ENCODE data around the gene NEGR1. TPM values are rescaled to one million over a fixed set of nuclear protein-coding genes. Genes with fewer than 3 reads are reported as not detected.

NEGR1 gene
- total and polyA plus RNA-seq, 8 donors, result 1.2 to 35.4 (median 7.7) TPM

DNA sequence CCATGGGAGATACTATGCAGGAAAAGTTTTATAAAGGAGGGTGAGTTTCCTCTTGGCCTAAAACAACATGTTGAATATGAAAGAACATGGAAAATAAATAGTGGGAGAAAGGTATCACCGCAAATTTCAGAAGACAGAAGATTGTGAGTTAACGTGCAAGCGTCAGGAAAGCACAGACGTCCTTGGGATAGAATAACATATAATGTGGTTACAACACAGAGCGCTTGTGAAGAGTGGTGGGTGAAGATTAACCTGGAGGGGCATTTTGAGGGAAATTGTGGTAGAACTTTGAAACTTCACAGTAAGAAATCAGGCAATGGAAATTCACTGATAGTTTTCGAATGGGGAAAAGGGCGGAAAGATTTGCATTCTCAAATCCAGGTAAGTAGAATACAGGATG, 47.3 kb downstream of the NEGR1 start:
- intact Hi-C loops (cut with DNase I; ENCODE audit: low total_unique reads), result no loop called here
- no peak for DNase-seq
- H3K36me3 ChIP-seq, result no peaks in the 10 kb centered on the region
- no peaks in the 10 kb centered on the region for H3K9me3 ChIP-seq
- H3K4me3 ChIP-seq, result no peak overlapping the region
- peaks cover 0 to 7% (median 0%) of the 10 kb centered on the region in 4 donors for H3K4me1 ChIP-seq
- H3K27me3 ChIP-seq, result no peaks in the 10 kb centered on the region
- WGBS, 5 donors, result 80 to 92% (median 85%) methylated on average over 7 of the region's 7 CpGs
- no peak for TF ChIP-seq POLR2A (IDR thresholded peaks at IDR 0.05)
- no peak for TF ChIP-seq POLR2AphosphoS5 (IDR thresholded peaks at IDR 0.05)
- TF ChIP-seq, protein P1, sequence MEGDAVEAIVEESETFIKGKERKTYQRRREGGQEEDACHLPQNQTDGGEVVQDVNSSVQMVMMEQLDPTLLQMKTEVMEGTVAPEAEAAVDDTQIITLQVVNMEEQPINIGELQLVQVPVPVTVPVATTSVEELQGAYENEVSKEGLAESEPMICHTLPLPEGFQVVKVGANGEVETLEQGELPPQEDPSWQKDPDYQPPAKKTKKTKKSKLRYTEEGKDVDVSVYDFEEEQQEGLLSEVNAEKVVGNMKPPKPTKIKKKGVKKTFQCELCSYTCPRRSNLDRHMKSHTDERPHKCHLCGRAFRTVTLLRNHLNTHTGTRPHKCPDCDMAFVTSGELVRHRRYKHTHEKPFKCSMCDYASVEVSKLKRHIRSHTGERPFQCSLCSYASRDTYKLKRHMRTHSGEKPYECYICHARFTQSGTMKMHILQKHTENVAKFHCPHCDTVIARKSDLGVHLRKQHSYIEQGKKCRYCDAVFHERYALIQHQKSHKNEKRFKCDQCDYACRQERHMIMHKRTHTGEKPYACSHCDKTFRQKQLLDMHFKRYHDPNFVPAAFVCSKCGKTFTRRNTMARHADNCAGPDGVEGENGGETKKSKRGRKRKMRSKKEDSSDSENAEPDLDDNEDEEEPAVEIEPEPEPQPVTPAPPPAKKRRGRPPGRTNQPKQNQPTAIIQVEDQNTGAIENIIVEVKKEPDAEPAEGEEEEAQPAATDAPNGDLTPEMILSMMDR (IDR thresholded peaks at IDR 0.05), result no peak
- no peak for TF ChIP-seq EP300 (IDR thresholded peaks at IDR 0.05)
- H3K27ac ChIP-seq, result no peak overlapping the region

DNA sequence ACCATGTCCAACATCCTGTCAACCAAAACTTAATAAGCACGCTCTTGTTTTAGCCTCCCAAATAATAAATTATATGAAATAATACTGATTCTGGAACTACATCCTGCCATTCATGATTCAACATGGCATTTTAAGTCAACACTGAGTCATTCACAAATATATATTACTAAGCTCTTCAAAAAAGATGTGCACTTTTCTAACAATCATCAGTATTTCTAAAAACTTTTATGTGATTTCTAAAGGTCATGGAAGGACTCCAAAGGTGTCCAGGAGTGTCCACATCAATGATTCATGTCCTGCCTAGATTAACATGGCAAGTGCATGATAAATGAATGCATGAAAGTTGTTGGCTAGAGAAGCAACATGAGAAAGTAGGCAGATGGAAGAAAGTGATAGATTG, 51.6 kb downstream of the NEGR1 start:
- Histone ChIP-seq H3K4me1 (peaks cover 0 to 11% (median 0%) of the 10 kb centered on the region in 4 donors), H3K9me3 (no peaks in the 10 kb centered on the region), H3K4me3 (no peak overlapping the region), H3K36me3 (no peaks in the 10 kb centered on the region), H3K27me3 (no peaks in the 10 kb centered on the region), H3K27ac (no peak overlapping the region)
- TF ChIP-seq POLR2AphosphoS5 (IDR thresholded peaks at IDR 0.05) (peak in 1 of 3 donors; percentile 33), POLR2A (IDR thresholded peaks at IDR 0.05) (no peak), EP300 (IDR thresholded peaks at IDR 0.05) (no peak)
- TF ChIP-seq, protein P1 (IDR thresholded peaks at IDR 0.05), result no peak
- 72 to 97% (median 81%) methylated on average over 1 of the region's 1 CpG for WGBS, 5 donors
- intact Hi-C loops (cut with DNase I; ENCODE audit: low total_unique reads), result no loop called here
- no peak for DNase-seq

DNA sequence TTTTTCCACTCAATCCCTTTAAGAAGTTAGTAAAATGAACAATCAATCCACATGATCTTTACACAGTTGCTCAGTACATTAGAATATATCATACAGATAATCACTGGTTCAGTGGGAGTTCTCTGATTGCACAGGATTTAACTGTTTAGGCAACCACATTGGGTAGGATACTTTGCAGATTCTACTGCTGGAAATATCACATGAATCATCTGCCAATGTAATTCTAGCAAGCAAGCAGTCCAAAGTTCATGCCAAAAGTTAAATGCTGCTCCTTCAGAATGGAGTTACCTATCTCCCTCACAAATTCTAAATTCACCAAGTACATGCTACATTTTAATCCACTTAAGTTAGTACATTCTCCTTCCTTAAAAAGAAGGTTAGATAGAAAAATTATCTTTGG, 52.4 kb downstream of the NEGR1 start:
- Histone ChIP-seq H3K4me3 (no peak overlapping the region), H3K27me3 (no peaks in the 10 kb centered on the region), H3K36me3 (no peaks in the 10 kb centered on the region), H3K27ac (no peak overlapping the region), H3K9me3 (no peaks in the 10 kb centered on the region), H3K4me1 (peaks cover 0 to 11% (median 0%) of the 10 kb centered on the region in 4 donors)
- no peak for DNase-seq
- intact Hi-C loops (cut with DNase I; ENCODE audit: low total_unique reads), result no loop called here
- TF ChIP-seq POLR2A (IDR thresholded peaks at IDR 0.05) (no peak), EP300 (IDR thresholded peaks at IDR 0.05) (no peak), POLR2AphosphoS5 (IDR thresholded peaks at IDR 0.05) (no peak)
- TF ChIP-seq, protein P1 (IDR thresholded peaks at IDR 0.05), result no peak

DNA sequence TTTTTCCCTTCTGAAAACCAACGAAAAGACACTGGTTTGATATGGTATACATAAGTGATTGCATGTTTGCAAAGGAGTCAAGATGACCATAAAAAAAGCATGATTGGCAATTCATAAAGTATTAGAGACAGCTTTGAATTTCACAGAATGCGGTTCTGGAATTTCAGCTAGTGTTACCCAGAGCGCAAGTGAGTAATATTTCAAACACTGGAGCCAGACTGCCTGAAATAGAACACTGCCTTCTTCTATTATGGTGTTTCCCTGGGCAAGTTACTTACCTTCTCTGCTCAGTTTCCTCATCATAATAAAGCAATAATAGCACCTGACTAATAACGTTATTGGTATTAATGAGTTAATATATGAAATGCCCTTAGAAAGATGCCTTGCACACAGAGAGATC, 54.7 kb downstream of the NEGR1 start:
- Histone ChIP-seq H3K27me3 (no peaks in the 10 kb centered on the region), H3K4me3 (no peak overlapping the region), H3K36me3 (no peaks in the 10 kb centered on the region), H3K4me1 (peaks cover 0 to 11% (median 0%) of the 10 kb centered on the region in 4 donors), H3K9me3 (no peaks in the 10 kb centered on the region), H3K27ac (peak overlapping the region in 2 of 5 donors; percentile 52 to 64)
- intact Hi-C loops (cut with DNase I; ENCODE audit: low total_unique reads), result no loop called here
- TF ChIP-seq, protein P1 (IDR thresholded peaks at IDR 0.05), result no peak
- no peak for TF ChIP-seq POLR2A (IDR thresholded peaks at IDR 0.05)
- TF ChIP-seq POLR2AphosphoS5 (IDR thresholded peaks at IDR 0.05), result no peak
- TF ChIP-seq EP300 (IDR thresholded peaks at IDR 0.05), result no peak
- 63 to 79% (median 75%) methylated on average over 4 of the region's 4 CpGs for WGBS, 5 donors
- peak in 1 of 2 donors; percentile 11 for DNase-seq

Measured in stomach (tissue), 9 donors.